GM23338 (cell line): ENCODE measurements around the gene PPP4R1.

Experiments
- CREB1 ChIP-seq: fragments of 250-450 bp; sonication (Bioruptor Pico); IDR thresholded peaks from 2 replicates; pipeline ENCODE4 v1.5.0; 2020; ENCODE audit warnings: low read depth, mild to moderate bottlenecking, moderate library complexity
- EZH2 ChIP-seq: fragments of 200-600 bp; sonication (generic); IDR thresholded peaks from one replicate; pipeline ENCODE4 v1.8.0; 2017; ENCODE audit warnings: antibody characterized with exemption, mild to moderate bottlenecking, low read depth; ENCODE audit not compliant: unreplicated experiment
- EZH2phosphoT487 ChIP-seq: fragments of 200-600 bp; sonication (generic); IDR thresholded peaks from one replicate; pipeline ENCODE4 v1.8.1; 2018; ENCODE audit warnings: antibody characterized with exemption; ENCODE audit not compliant: unreplicated experiment
- POLR2AphosphoS5 ChIP-seq: IDR thresholded peaks from 2 replicates; pipeline ENCODE4 v1.6.1; 2016; ENCODE audit warnings: antibody characterized with exemption, low read depth
- TF ChIP-seq, protein P1 (sequence below), 2 experiments: fragments of 200-600 bp in 1 of 2; sonication (generic) in 1 of 2; conservative IDR thresholded peaks; 2 replicates each; pipeline versions ENCODE4 v1.5.1 to v1.6.1; 2016 to 2017; ENCODE audit warnings: antibody characterized with exemption in 2 of 2, low read depth in 2 of 2, mild to moderate bottlenecking in 2 of 2, moderate library complexity in 1 of 2
- TF ChIP-seq, protein P2 (sequence below): IDR thresholded peaks from one replicate; pipeline ENCODE4 v1.6.1; 2018; ENCODE audit warnings: antibody characterized with exemption; ENCODE audit not compliant: unreplicated experiment

DNA sequence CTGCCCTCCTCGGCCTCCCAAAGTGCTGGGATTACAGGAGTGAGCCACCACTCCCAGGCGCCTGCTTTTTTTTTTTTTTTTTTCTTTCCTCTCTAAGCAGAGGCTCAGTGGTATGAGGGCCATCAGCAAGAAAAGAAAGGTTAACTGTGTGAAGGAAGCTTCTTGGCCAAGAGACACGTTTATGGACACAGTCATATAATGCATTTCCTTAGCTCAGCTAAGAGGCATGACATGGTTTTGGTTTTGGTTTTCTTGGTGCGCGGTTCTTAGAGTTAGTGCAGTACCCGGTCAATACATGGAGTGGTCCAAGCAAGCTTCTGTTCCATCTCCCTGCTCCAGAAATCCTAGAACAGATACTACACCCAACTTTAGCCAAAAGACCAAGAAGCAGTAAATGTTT lies 96.5 kb downstream of the PPP4R1 start:
- no peak for TF ChIP-seq CREB1
- TF ChIP-seq, protein P1, sequence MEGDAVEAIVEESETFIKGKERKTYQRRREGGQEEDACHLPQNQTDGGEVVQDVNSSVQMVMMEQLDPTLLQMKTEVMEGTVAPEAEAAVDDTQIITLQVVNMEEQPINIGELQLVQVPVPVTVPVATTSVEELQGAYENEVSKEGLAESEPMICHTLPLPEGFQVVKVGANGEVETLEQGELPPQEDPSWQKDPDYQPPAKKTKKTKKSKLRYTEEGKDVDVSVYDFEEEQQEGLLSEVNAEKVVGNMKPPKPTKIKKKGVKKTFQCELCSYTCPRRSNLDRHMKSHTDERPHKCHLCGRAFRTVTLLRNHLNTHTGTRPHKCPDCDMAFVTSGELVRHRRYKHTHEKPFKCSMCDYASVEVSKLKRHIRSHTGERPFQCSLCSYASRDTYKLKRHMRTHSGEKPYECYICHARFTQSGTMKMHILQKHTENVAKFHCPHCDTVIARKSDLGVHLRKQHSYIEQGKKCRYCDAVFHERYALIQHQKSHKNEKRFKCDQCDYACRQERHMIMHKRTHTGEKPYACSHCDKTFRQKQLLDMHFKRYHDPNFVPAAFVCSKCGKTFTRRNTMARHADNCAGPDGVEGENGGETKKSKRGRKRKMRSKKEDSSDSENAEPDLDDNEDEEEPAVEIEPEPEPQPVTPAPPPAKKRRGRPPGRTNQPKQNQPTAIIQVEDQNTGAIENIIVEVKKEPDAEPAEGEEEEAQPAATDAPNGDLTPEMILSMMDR (conservative IDR thresholded peaks at IDR 0.05; ENCODE audit: low read depth in 2 of 2), result no peak
- TF ChIP-seq, protein P2, sequence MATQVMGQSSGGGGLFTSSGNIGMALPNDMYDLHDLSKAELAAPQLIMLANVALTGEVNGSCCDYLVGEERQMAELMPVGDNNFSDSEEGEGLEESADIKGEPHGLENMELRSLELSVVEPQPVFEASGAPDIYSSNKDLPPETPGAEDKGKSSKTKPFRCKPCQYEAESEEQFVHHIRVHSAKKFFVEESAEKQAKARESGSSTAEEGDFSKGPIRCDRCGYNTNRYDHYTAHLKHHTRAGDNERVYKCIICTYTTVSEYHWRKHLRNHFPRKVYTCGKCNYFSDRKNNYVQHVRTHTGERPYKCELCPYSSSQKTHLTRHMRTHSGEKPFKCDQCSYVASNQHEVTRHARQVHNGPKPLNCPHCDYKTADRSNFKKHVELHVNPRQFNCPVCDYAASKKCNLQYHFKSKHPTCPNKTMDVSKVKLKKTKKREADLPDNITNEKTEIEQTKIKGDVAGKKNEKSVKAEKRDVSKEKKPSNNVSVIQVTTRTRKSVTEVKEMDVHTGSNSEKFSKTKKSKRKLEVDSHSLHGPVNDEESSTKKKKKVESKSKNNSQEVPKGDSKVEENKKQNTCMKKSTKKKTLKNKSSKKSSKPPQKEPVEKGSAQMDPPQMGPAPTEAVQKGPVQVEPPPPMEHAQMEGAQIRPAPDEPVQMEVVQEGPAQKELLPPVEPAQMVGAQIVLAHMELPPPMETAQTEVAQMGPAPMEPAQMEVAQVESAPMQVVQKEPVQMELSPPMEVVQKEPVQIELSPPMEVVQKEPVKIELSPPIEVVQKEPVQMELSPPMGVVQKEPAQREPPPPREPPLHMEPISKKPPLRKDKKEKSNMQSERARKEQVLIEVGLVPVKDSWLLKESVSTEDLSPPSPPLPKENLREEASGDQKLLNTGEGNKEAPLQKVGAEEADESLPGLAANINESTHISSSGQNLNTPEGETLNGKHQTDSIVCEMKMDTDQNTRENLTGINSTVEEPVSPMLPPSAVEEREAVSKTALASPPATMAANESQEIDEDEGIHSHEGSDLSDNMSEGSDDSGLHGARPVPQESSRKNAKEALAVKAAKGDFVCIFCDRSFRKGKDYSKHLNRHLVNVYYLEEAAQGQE, result no peak
- no peak for TF ChIP-seq POLR2AphosphoS5
- no peak for TF ChIP-seq EZH2
- no peak for TF ChIP-seq EZH2phosphoT487
